K562 (cell line): ENCODE results near the gene SYT7. TPM values are rescaled to one million over a fixed set of nuclear protein-coding genes. Genes with fewer than 3 reads are reported as not detected.

Source experiments
- ATAC-seq: fragments of 200-7000 bp; cut with Tn5 transposase; 3 replicates; pipeline ENCODE4 v1.9.1; 2020; ENCODE audit warnings: moderate library complexity
- BruUV-seq: library from RNA; stranded (reverse); fragments of 400-500 nt; replicated peaks from 2 replicates; lab custom pipeline; 2021; lab: Mats Ljungman, UMichigan
- CTCF ChIA-PET: fragments of 300-600 bp; formaldehyde crosslinking; extraction: SDS; loops from one replicate; lab custom pipeline; 2021; ENCODE audit warnings: low intra/inter-chr PET ratio; lab: Yijun Ruan, JAX
- POLR2A ChIA-PET: fragments of 300-600, 350-650 bp; sonication (Branson Sonifier 250); formaldehyde crosslinking; extraction: SDS; loops from one replicate; lab custom pipeline; 2021; ENCODE audit warnings: antibody characterized with exemption, inconsistent platforms; lab: Yijun Ruan, JAX
- DNase-seq, 4 experiments: peaks; one replicate each; pipeline versions ENCODE4 v3.0.0 to v3.0.0-alpha.2; 2011 to 2018; ENCODE audit warnings: low spot score in 3 of 4, mixed read lengths in 3 of 4; ENCODE audit errors: extremely low read depth in 1 of 4
- FAIRE-seq: peaks from 2 replicates; lab custom pipeline; 2011; peaks lifted over from hg19 to GRCh38; lab: Jason Lieb, UNC
- H2AFZ ChIP-seq: 2 replicates; pipeline ENCODE4 v1.6.0; 2011; ENCODE audit warnings: low read depth, low read length, control low read depth, inconsistent platforms
- H3K27ac ChIP-seq: fragments of 200-600 bp; 3 replicates; pipeline ENCODE4 v1.8.0; 2011; ENCODE audit warnings: low read depth, mild to moderate bottlenecking, control low read depth, inconsistent platforms, low read length, moderate library complexity, mixed read lengths; ENCODE audit errors: extremely low read depth
- H3K27me3 ChIP-seq, 2 experiments: fragments of 300-600 bp in 1 of 2; 2 replicates in 1 of 2; 3 replicates in 1 of 2; pipeline versions ENCODE4 v1.6.0 to v1.8.0; 2011; ENCODE audit warnings: inconsistent platforms in 2 of 2, low read length in 2 of 2, mild to moderate bottlenecking in 1 of 2, mixed read lengths in 1 of 2, moderate library complexity in 1 of 2; ENCODE audit not compliant: control insufficient read depth in 2 of 2, insufficient read depth in 2 of 2
- H3K36me3 ChIP-seq: fragments of 300-600 bp; 3 replicates; pipeline ENCODE4 v1.8.0; 2011; ENCODE audit warnings: mild to moderate bottlenecking, low read length, inconsistent platforms; ENCODE audit not compliant: control insufficient read depth, insufficient read depth
- H3K4me1 ChIP-seq, 2 experiments: fragments of 200-600 bp in 1 of 2; replicated peaks in 1 of 2; 2 replicates in 1 of 2; 3 replicates in 1 of 2; pipeline versions ENCODE4 v1.5.1 to v1.8.0; 2011; ENCODE audit warnings: inconsistent platforms in 2 of 2, low read length in 2 of 2, mild to moderate bottlenecking in 1 of 2, mixed read lengths in 1 of 2, moderate library complexity in 1 of 2; ENCODE audit not compliant: control insufficient read depth in 2 of 2, insufficient read depth in 2 of 2
- H3K4me2 ChIP-seq: 2 replicates; pipeline ENCODE4 v1.6.1; 2011; ENCODE audit warnings: low read length, control low read depth, inconsistent platforms, mixed read lengths; ENCODE audit not compliant: insufficient read depth
- H3K4me3 ChIP-seq: fragments of 200-600 bp; sonication (generic), shearing (Covaris generic); 2 replicates; pipeline ENCODE4 v1.5.1; 2016; ENCODE audit warnings: control low read depth, inconsistent platforms
- H3K79me2 ChIP-seq: fragments of 200-600 bp; 3 replicates; pipeline ENCODE4 v1.8.0; 2011; ENCODE audit warnings: low read length, inconsistent platforms; ENCODE audit not compliant: control insufficient read depth, insufficient read depth
- H3K9ac ChIP-seq, 2 experiments: 2 replicates each; pipeline versions ENCODE4 v1.6.0 to v1.6.1; 2011; ENCODE audit warnings: low read depth in 2 of 2, low read length in 2 of 2, control low read depth in 1 of 2, inconsistent platforms in 1 of 2, mild to moderate bottlenecking in 1 of 2, mixed read lengths in 1 of 2; ENCODE audit not compliant: insufficient read depth in 1 of 2
- H3K9me1 ChIP-seq: one replicate; pipeline ENCODE4 v1.6.0; 2011; ENCODE audit warnings: inconsistent platforms, mild to moderate bottlenecking, low read length, moderate library complexity; ENCODE audit not compliant: control insufficient read depth, insufficient read depth
- H3K9me3 ChIP-seq: replicated peaks from 2 replicates; pipeline ENCODE4 v1.5.1; 2011; ENCODE audit warnings: low read depth, low read length, inconsistent platforms; ENCODE audit not compliant: control insufficient read depth, insufficient read depth
- H4K20me1 ChIP-seq: replicated peaks from 2 replicates; pipeline ENCODE4 v1.6.1; 2011; ENCODE audit warnings: low read length, inconsistent platforms, mixed read lengths; ENCODE audit not compliant: control insufficient read depth, insufficient read depth
- BCLAF1 ChIP-seq, 2 experiments: fragments of 450-650 bp in 1 of 2; IDR thresholded peaks; 2 replicates each; pipeline ENCODE4 v1.6.1; 2011 to 2017; ENCODE audit warnings: low read depth in 2 of 2, antibody characterized with exemption in 1 of 2, borderline replicate concordance in 1 of 2, low read length in 1 of 2, mild to moderate bottlenecking in 1 of 2, mixed read lengths in 1 of 2; ENCODE audit not compliant: control insufficient read depth in 1 of 2
- CEBPB ChIP-seq: fragments of 450-650 bp; IDR thresholded peaks from 2 replicates; pipeline ENCODE4 v1.6.1; 2016; ENCODE audit warnings: missing genetic modification characterization, missing compliant biosample characterization
- FOXA3 ChIP-seq, 2 experiments: fragments of 450-650 bp in 1 of 2; sonication (generic) in 1 of 2; formaldehyde crosslinking; IDR thresholded peaks in 1 of 2; conservative IDR thresholded peaks in 1 of 2; 2 replicates each; pipeline versions ENCODE4 v1.4.0 to v1.8.0; 2020 to 2022; ENCODE audit warnings: mild to moderate bottlenecking in 2 of 2, missing genetic modification reagents in 1 of 2
- HDAC3 ChIP-seq: fragments of 450-650 bp; IDR thresholded peaks from 2 replicates; pipeline ENCODE4 v1.6.1; 2018; ENCODE audit warnings: borderline replicate concordance, mild to moderate bottlenecking, moderate library complexity; ENCODE audit not compliant: partially characterized antibody
- IRF9 ChIP-seq: fragments of 450-650 bp; IDR thresholded peaks from 2 replicates; pipeline ENCODE4 v1.6.1; 2016; ENCODE audit warnings: missing biosample characterization, missing genetic modification characterization
- MCM5 ChIP-seq: fragments of 450-650 bp; IDR thresholded peaks from 2 replicates; pipeline ENCODE4 v1.6.1; 2016; ENCODE audit warnings: low read depth
- MITF ChIP-seq: IDR thresholded peaks from 2 replicates; pipeline ENCODE4 v1.6.1; 2014; ENCODE audit warnings: antibody characterized with exemption
- MTF1 ChIP-seq: fragments of 250-450 bp; sonication (Bioruptor Pico); IDR thresholded peaks from 2 replicates; pipeline ENCODE4 v1.9.0; 2021; ENCODE audit warnings: moderate library complexity, mild to moderate bottlenecking, inconsistent platforms, borderline replicate concordance
- SMAD3 ChIP-seq: fragments of 450-650 bp; formaldehyde crosslinking; conservative IDR thresholded peaks from 2 replicates; pipeline ENCODE4 v1.4.0; 2020; ENCODE audit warnings: mild to moderate bottlenecking
- SRSF9 ChIP-seq: fragments of 200-400 bp; formaldehyde crosslinking; IDR thresholded peaks from 2 replicates; pipeline ENCODE4 v1.6.1; 2017; ENCODE audit warnings: low read depth, low read length, borderline replicate concordance
- ZNF431 ChIP-seq: sonication (generic); formaldehyde crosslinking; IDR thresholded peaks from 2 replicates; pipeline ENCODE4 v1.8.0; 2022; ENCODE audit warnings: mild to moderate bottlenecking, missing genetic modification reagents
- WGBS: fragments of 100-300 bp; shearing (Covaris generic); methylation state at CpG from one replicate; pipeline ENCODE4 v1.1.6; 2016; ENCODE audit warnings: low coverage, mixed read lengths; ENCODE audit not compliant: insufficient coverage; ENCODE audit errors: missing lambda C conversion rate; 5-methylcytosine and 5-hydroxymethylcytosine counted together
- in situ Hi-C: fragments of 300-500 bp; cut with MboI; formaldehyde crosslinking; loops from 4 replicates; pipeline ENCODE4 v1.15.0; 2018; ENCODE audit warnings: inconsistent platforms, mixed read lengths
- intact Hi-C: fragments of 100-400 bp; cut with micrococcal nuclease; formaldehyde crosslinking; loops from 2 replicates; pipeline ENCODE4 v1.14.2; 2022
- polyA plus RNA-seq, 8 experiments: library from polyadenylated mRNA; depleted of rRNA in 4 of 8; stranded (reverse) in 5 of 8; unstranded in 3 of 8; fragments of >200 nt; fragmentation: Nextera tagmentation in 2 of 8; fragmentation: Illumina TruSeq in 1 of 8; extraction: Ambion mirVana in 2 of 8; extraction: Trizol in 1 of 8; gene quantifications; 2 replicates each; pipeline versions ENCODE4 v1.2.1 to v1.2.3, GENCODE V29; 2011 to 2014; ENCODE audit warnings: inconsistent platforms in 1 of 8, missing spikeins in 1 of 8
- total RNA-seq, 7 experiments: library from RNA; depleted of rRNA in 6 of 7; stranded (reverse); fragments of >200 nt in 6 of 7; fragmentation: Illumina TruSeq in 2 of 7; extraction: Trizol in 2 of 7; gene quantifications; 2 replicates each; pipeline versions ENCODE4 v1.2.1 to v1.2.3, GENCODE V29; 2011 to 2021; ENCODE audit warnings: low replicate concordance in 1 of 7

Gene SYT7
- total and polyA plus RNA-seq, 9 of the 15 experiments (the other 6 are each of a cell fraction or from before 2014, with no cell fraction given), result 0.01 to 0.51 (median 0.16) TPM; not detected in 1

GRCh38 chr11:61489833-61490721 lies 90.8 kb downstream of the SYT7 start:
- peak; percentile 11 for FAIRE-seq
- WGBS, result 4% methylated on average over 13 of the region's 13 CpGs
- POLR2A ChIA-PET, result no interaction called here
- CTCF ChIA-PET, result interaction anchor here (0.7 kb wide), 1 partner anchor 77 kb away, joined by 3 read pairs; no protein-coding TSS in a partner anchor
- no peak overlapping the region for H3K4me2 ChIP-seq
- DNase-seq, result peak in 3 of 4 experiments; percentile 43 to 61 (median 54)
- no TSS peak for BruUV-seq
- H3K9ac ChIP-seq, result peak overlapping the region in 1 of 2 experiments; percentile 58; a peak in 2 of 4 replicates
- no peaks in the 10 kb centered on the region for H3K36me3 ChIP-seq
- no peaks in the 10 kb centered on the region for H3K79me2 ChIP-seq
- no peaks in the 10 kb centered on the region; the same call in 1 of the 2 replicates for H4K20me1 ChIP-seq
- H3K27ac ChIP-seq, result no peak overlapping the region
- H3K4me1 ChIP-seq, result peaks cover 3 to 18% of the 10 kb centered on the region in 2 experiments; a peak in 3 of 5 replicates
- H3K27me3 ChIP-seq, result peaks cover 26 to 83% of the 10 kb centered on the region in 2 experiments; a peak in 4 of 5 replicates
- H2AFZ ChIP-seq, result no peak overlapping the region
- intact Hi-C loops, result no loop called here
- H3K4me3 ChIP-seq, result no peak overlapping the region
- in situ Hi-C loops, result no loop called here
- H3K9me3 ChIP-seq, result no peaks in the 10 kb centered on the region
- H3K9me1 ChIP-seq, result no peaks in the 10 kb centered on the region
- peak; percentile 71 for ATAC-seq
- TF ChIP-seq MITF, result no peak
- no peak for TF ChIP-seq CEBPB (tag)
- TF ChIP-seq ZNF431, result no peak
- TF ChIP-seq IRF9 (tag), result no peak
- no peak for TF ChIP-seq MCM5
- TF ChIP-seq SMAD3, result no peak
- no peak for TF ChIP-seq FOXA3 (CRISPR knock-in tag; conservative IDR thresholded peaks at IDR 0.05 in 1 of 2, IDR thresholded peaks at IDR 0.05 in 1 of 2)
- no peak for TF ChIP-seq MTF1 (CRISPR knock-in tag)
- no peak for TF ChIP-seq SRSF9
- TF ChIP-seq HDAC3, result no peak
- TF ChIP-seq BCLAF1 (IDR thresholded peaks at IDR 0.05; ENCODE audit: borderline replicate concordance in 1 of 2, control insufficient read depth in 1 of 2, low read depth in 2 of 2, low read length in 1 of 2), result no peak
